HEK293 (cell line): ENCODE data around the gene SLC31A1.

Experiments used
- KLF16 ChIP-seq: fragments of 450-650 bp; formaldehyde crosslinking; IDR thresholded peaks from 2 replicates; pipeline ENCODE4 v1.5.1; 2017; ENCODE audit warnings: missing biosample characterization, missing genetic modification characterization
- MYNN ChIP-seq: fragments of 450-650 bp; formaldehyde crosslinking; IDR thresholded peaks from 2 replicates; pipeline ENCODE4 v1.5.1; 2016; ENCODE audit warnings: missing biosample characterization, missing genetic modification characterization, borderline replicate concordance
- SP2 ChIP-seq: fragments of 450-650 bp; formaldehyde crosslinking; IDR thresholded peaks from 2 replicates; pipeline ENCODE4 v1.5.1; 2016; ENCODE audit warnings: missing biosample characterization, missing genetic modification characterization
- ZBTB7A ChIP-seq: fragments of 450-650 bp; formaldehyde crosslinking; IDR thresholded peaks from 2 replicates; pipeline ENCODE4 v1.5.1; 2016; ENCODE audit warnings: low read depth, missing biosample characterization, missing genetic modification characterization
- ZNF112 ChIP-seq: fragments of 450-650 bp; formaldehyde crosslinking; IDR thresholded peaks from 2 replicates; pipeline ENCODE4 v1.5.0; 2017; ENCODE audit warnings: missing biosample characterization, missing genetic modification characterization
- ZNF16 ChIP-seq: fragments of 450-650 bp; formaldehyde crosslinking; IDR thresholded peaks from 2 replicates; pipeline ENCODE4 v1.5.1; 2016; ENCODE audit warnings: low read depth, missing biosample characterization, missing genetic modification characterization
- ZNF585B ChIP-seq: fragments of 450-650 bp; formaldehyde crosslinking; IDR thresholded peaks from 2 replicates; pipeline ENCODE4 v1.5.1; 2016; ENCODE audit warnings: missing biosample characterization, missing genetic modification characterization
- TF ChIP-seq, protein P1 (sequence below): fragments of 450-650 bp; formaldehyde crosslinking; IDR thresholded peaks from 2 replicates; pipeline ENCODE4 v1.5.1; 2016; ENCODE audit warnings: missing biosample characterization, missing genetic modification characterization
- TF ChIP-seq, protein P2 (sequence below): fragments of 450-650 bp; formaldehyde crosslinking; IDR thresholded peaks from 2 replicates; pipeline ENCODE4 v1.5.1; 2016; ENCODE audit warnings: missing biosample characterization, missing genetic modification characterization
- TF ChIP-seq, protein P3 (sequence below): fragments of 450-650 bp; IDR thresholded peaks from 2 replicates; pipeline ENCODE4 v1.5.1; 2018; ENCODE audit warnings: missing biosample characterization, mild to moderate bottlenecking, missing genetic modification characterization
- TF ChIP-seq, protein P4 (sequence below): fragments of 450-650 bp; formaldehyde crosslinking; IDR thresholded peaks from 2 replicates; pipeline ENCODE4 v1.5.1; 2016; ENCODE audit warnings: missing biosample characterization, missing genetic modification characterization, borderline replicate concordance

DNA sequence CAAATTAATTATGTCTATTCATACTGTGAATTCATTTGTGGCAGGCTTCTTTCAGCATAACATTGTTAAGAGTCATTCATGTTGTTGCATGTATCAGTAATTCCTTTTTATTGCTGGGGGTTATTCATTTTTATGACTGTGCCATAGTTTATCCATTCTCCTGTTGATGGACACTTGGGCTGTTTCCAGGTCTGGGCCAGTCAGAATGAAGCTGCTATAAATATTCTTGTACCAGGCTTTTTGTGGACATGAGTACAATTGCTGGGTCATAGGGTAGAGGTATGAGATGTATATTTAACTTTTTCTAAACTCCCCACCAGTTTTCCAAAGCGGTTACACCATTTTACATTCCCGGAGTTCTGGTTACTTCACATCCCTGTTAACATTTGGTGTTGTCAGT, 67.7 kb downstream of the SLC31A1 start:
- TF ChIP-seq, protein P1, sequence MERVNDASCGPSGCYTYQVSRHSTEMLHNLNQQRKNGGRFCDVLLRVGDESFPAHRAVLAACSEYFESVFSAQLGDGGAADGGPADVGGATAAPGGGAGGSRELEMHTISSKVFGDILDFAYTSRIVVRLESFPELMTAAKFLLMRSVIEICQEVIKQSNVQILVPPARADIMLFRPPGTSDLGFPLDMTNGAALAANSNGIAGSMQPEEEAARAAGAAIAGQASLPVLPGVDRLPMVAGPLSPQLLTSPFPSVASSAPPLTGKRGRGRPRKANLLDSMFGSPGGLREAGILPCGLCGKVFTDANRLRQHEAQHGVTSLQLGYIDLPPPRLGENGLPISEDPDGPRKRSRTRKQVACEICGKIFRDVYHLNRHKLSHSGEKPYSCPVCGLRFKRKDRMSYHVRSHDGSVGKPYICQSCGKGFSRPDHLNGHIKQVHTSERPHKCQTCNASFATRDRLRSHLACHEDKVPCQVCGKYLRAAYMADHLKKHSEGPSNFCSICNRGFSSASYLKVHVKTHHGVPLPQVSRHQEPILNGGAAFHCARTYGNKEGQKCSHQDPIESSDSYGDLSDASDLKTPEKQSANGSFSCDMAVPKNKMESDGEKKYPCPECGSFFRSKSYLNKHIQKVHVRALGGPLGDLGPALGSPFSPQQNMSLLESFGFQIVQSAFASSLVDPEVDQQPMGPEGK (tag by site-specific recombination): no peak
- TF ChIP-seq, protein P2, sequence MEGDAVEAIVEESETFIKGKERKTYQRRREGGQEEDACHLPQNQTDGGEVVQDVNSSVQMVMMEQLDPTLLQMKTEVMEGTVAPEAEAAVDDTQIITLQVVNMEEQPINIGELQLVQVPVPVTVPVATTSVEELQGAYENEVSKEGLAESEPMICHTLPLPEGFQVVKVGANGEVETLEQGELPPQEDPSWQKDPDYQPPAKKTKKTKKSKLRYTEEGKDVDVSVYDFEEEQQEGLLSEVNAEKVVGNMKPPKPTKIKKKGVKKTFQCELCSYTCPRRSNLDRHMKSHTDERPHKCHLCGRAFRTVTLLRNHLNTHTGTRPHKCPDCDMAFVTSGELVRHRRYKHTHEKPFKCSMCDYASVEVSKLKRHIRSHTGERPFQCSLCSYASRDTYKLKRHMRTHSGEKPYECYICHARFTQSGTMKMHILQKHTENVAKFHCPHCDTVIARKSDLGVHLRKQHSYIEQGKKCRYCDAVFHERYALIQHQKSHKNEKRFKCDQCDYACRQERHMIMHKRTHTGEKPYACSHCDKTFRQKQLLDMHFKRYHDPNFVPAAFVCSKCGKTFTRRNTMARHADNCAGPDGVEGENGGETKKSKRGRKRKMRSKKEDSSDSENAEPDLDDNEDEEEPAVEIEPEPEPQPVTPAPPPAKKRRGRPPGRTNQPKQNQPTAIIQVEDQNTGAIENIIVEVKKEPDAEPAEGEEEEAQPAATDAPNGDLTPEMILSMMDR (tag by site-specific recombination): no peak
- TF ChIP-seq KLF16 (tag by site-specific recombination): no peak
- TF ChIP-seq, protein P3, sequence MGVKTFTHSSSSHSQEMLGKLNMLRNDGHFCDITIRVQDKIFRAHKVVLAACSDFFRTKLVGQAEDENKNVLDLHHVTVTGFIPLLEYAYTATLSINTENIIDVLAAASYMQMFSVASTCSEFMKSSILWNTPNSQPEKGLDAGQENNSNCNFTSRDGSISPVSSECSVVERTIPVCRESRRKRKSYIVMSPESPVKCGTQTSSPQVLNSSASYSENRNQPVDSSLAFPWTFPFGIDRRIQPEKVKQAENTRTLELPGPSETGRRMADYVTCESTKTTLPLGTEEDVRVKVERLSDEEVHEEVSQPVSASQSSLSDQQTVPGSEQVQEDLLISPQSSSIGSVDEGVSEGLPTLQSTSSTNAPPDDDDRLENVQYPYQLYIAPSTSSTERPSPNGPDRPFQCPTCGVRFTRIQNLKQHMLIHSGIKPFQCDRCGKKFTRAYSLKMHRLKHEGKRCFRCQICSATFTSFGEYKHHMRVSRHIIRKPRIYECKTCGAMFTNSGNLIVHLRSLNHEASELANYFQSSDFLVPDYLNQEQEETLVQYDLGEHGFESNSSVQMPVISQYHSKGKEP: no peak
- TF ChIP-seq ZBTB7A (tag by site-specific recombination): no peak
- TF ChIP-seq, protein P4, sequence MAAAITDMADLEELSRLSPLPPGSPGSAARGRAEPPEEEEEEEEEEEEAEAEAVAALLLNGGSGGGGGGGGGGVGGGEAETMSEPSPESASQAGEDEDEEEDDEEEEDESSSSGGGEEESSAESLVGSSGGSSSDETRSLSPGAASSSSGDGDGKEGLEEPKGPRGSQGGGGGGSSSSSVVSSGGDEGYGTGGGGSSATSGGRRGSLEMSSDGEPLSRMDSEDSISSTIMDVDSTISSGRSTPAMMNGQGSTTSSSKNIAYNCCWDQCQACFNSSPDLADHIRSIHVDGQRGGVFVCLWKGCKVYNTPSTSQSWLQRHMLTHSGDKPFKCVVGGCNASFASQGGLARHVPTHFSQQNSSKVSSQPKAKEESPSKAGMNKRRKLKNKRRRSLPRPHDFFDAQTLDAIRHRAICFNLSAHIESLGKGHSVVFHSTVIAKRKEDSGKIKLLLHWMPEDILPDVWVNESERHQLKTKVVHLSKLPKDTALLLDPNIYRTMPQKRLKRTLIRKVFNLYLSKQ (tag by site-specific recombination): no peak
- no peak for TF ChIP-seq SP2
- TF ChIP-seq ZNF585B: no peak
- TF ChIP-seq ZNF16 (tag by site-specific recombination): no peak
- TF ChIP-seq MYNN (tag by site-specific recombination): no peak
- no peak for TF ChIP-seq ZNF112 (tag by site-specific recombination)
